Erythroblast (primary cell): ENCODE measurements around the gene COL6A2.

ENCODE experiments used
- GATA1 ChIP-seq: IDR thresholded peaks from 2 replicates; pipeline ENCODE4 v1.6.1; 2011; ENCODE audit warnings: low read depth, mild to moderate bottlenecking, control low read depth, low read length, moderate library complexity
- POLR2A ChIP-seq: IDR thresholded peaks from 2 replicates; pipeline ENCODE4 v1.6.1; 2011; ENCODE audit warnings: mild to moderate bottlenecking, low read length

DNA sequence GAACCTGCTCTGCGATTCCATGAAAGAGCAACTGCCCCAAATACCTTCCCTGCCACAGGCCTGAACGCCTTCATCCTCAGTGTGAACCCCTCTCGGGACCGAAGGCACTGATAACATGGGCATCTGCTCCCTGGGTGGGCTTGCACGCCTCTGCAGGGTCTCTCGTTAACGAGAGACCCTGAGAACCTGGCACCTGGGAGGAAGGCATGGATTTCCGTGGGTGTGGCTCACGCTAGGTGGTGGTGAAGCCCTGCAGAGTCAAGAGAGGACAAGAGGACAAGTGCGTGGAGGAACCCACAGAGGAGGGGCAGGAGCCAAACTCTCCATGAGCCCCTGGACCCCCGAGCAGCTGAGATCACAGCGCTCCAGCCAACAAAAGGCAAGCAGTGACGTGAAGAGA, 26.8 kb upstream of the COL6A2 start:
- no peak for TF ChIP-seq POLR2A
- TF ChIP-seq GATA1, result no peak
